GM12872 (cell line): ENCODE results near the gene MEIKIN.

ENCODE experiments used
- TF ChIP-seq, protein P1 (sequence below): IDR thresholded peaks from 3 replicates; pipeline ENCODE4 v1.5.1; 2011; ENCODE audit warnings: low read depth, mild to moderate bottlenecking, low read length, moderate library complexity; ENCODE audit not compliant: insufficient read depth

MEIKIN gene

DNA sequence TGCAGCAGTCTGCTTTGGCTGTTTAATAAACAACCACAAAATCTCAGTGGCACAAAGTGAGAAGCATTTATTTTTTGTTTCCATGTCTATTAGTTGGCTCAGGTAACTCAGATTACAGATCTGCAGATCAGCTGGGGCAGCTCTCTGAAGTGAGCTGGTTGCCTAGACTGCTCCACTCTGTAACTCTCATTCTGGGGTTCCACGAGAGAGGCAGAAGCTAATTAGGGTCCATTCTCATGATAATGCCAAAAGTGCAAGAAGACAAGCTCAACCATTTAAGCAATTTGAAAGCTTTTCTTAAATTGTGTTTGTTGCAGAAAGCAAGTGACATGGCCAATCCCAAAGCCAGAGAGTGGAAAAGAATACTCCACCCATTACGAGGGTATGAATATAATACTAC, 13.2 kb downstream of the MEIKIN start:
- TF ChIP-seq, protein P1, sequence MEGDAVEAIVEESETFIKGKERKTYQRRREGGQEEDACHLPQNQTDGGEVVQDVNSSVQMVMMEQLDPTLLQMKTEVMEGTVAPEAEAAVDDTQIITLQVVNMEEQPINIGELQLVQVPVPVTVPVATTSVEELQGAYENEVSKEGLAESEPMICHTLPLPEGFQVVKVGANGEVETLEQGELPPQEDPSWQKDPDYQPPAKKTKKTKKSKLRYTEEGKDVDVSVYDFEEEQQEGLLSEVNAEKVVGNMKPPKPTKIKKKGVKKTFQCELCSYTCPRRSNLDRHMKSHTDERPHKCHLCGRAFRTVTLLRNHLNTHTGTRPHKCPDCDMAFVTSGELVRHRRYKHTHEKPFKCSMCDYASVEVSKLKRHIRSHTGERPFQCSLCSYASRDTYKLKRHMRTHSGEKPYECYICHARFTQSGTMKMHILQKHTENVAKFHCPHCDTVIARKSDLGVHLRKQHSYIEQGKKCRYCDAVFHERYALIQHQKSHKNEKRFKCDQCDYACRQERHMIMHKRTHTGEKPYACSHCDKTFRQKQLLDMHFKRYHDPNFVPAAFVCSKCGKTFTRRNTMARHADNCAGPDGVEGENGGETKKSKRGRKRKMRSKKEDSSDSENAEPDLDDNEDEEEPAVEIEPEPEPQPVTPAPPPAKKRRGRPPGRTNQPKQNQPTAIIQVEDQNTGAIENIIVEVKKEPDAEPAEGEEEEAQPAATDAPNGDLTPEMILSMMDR, result no peak

DNA sequence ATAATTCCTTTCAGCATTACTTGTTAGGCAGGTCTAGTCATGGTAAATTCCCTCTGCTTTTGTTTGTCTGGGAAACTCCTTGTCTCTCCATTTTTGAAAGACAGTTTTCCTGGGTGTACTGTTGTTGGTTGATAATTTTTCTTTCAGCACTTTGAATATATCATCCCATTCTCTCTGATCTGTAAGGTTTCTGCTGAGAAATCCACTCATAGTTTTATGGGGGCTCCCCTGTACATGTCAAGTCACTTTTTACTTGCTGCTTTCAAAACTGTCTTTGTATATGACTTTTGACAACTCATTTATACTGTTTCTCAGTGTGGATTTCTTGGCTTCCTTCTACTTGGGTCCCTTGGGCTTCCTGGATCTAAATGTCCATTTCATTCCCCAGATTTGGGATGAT, 16.5 kb downstream of the MEIKIN start:
- TF ChIP-seq, protein P1, result no peak

DNA sequence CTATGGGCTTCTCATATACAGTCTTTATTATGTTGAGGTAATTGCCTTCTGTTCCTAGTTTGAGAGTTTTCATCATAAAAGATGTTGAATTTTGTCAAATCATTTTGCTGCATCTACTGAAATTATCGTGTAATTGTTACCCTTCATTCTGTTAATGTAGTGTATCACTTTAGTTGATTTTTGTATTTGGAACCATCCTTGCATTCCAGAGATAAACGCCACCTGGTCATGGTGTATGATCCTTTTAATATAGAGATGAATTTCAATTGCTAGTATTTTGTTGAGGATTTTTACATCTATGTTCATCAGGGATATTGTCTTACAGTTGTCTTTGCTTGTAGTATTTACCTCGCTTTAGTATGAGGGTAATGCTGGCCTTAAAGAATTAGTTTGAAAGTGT, 19.3 kb downstream of the MEIKIN start:
- TF ChIP-seq, protein P1, result no peak

DNA sequence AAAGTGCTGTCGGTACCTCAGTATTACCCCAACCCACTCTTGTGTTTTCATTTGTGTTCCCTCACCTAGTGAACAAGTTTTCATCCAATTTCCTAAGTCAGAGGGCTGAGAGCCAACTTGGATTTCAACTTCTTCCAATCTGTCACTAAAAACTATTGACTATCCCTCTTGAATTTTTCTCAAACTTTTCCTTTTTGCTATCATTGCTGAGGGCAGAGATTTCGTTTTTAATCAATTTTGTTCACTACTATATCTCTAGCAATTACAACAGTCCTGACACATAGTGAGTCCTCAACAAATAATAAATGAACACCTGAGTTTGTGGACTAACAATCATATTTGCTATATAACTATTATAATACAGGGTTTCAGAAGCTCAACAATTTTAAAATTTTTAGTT, 29.0 kb downstream of the MEIKIN start:
- TF ChIP-seq, protein P1, result no peak

DNA sequence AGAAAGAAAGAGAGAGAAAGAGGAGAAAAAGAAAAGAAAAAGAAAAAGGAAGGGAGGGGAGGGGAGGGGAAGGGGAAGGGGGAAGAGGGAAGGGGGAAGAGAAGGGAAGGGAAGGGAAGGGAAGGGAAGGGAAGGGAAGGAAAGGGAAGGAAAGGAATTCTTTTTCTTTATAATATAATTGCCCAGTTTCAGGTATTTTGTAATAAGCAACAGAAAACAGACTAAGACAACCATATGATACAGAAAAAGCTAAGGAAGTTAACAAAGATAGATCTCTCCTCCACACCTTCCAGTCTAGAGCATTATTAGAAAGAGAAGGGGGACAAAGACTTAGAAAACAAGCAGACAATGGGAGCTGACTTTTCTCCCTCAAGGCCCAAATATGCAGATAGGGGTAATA, 31.0 kb downstream of the MEIKIN start:
- TF ChIP-seq, protein P1, result no peak

DNA sequence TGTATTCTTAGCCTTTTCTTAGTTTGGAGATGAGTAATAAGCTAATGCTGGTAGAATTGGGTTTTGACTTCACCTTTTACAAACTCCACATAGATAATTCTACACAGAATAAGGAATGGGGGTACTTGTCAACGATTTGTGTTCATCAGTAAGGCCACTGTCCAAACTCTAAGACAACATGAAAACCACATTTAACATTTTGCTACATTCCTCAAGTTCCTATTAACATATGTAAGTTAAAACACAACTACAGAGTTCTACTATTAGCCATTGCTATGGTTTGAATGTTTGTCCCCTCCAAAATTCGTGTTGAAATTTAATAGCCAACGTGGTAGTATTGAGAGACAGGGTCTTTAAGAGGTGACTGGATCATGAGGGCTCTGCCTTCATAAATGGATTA, 31.9 kb downstream of the MEIKIN start:
- TF ChIP-seq, protein P1, result no peak

DNA sequence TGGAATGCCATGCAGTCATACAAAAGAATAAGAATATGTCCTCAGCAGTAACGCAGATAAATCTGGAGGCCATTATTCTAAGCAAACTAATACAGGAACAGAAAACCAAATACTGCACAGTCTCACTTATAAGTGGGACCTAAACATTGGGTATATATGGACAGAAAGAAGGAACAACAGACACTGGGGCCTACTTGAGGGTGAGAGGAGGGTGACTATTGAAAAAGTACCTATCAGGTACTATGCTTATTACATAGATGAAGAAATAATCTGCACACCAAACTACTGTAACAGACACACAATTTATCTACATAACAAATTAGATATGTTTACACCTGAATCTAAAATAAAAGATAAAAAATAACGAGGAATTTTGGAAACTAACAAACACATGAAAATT, 38.8 kb downstream of the MEIKIN start:
- TF ChIP-seq, protein P1, result no peak

DNA sequence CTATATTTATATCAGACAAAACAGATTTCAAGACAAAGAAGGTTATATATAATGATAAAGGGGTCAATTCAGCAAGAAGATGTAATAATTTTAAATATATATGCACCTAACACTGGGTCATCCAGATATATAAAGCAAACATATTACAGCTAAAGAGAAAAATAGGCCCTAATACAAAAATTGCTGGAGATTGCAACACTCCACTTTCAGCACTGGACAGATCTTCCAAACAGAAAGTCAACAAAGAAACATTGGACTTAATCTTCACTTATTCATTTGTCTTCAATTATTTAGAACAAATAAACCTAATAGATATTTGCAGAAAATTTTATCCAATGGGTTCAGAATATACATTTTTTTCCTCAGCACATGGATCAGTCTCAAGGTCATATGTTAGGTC, 45.8 kb downstream of the MEIKIN start:
- TF ChIP-seq, protein P1, result no peak
